Measurements from ENCODE around the gene IL15RA. TPM values are rescaled to one million over a fixed set of nuclear protein-coding genes. Genes with fewer than 3 reads are reported as not detected.

The IL15RA gene
- total RNA-seq, 1 donor from 2014 or later, result 3.1 TPM

DNA sequence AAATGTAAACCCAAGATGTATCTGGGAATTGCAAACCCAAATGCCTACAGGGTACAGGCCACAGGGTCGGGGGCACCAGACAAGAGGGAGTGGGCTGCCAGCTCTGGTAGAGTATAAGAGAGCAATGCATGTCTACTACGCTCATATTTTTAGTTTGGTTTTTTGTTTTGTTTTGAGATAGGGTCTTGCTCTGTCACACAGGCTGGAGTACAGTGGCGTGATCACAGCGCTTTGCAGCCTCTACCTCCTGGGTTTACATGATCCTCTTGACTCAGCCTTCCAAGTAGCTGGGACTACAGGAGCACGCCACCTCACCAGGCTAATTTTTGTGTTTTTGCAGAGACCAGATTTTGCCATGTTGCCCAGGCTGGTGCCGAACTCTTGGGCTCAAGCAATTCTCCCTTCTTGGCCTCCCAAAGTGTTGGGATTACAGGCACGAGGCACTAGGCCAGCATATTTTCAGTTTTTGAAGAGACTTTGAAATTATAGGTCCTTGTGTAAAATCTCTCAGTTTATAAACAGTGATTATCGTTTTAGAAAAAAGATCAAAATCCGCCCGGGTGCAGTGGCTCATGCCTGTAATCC lies 11.1 kb upstream of the IL15RA start:
- Histone ChIP-seq H3K9ac (ENCODE audit: low read length) (no peak overlapping the region), H3K4me3 (ENCODE audit: insufficient read depth, low read depth, low read length) (no peak overlapping the region), H3K27ac (ENCODE audit: low read depth, low read length) (no peak overlapping the region), H4K20me1 (ENCODE audit: insufficient read depth, low read length) (no peaks in the 10 kb centered on the region), H2AFZ (ENCODE audit: low read depth, low read length) (no peak overlapping the region), H3K4me2 (ENCODE audit: low read length) (no peak overlapping the region), H3K79me2 (ENCODE audit: insufficient read depth, low read length) (no peaks in the 10 kb centered on the region), H3K4me1 (ENCODE audit: insufficient read depth, low read length) (no peaks in the 10 kb centered on the region), H3K36me3 (ENCODE audit: insufficient read depth, low read length) (no peaks in the 10 kb centered on the region), H3K27me3 (ENCODE audit: insufficient read depth, low read length) (no peaks in the 10 kb centered on the region), H3K9me3 (ENCODE audit: insufficient read depth, low read depth, low read length) (no peaks in the 10 kb centered on the region)
- DNase-seq (ENCODE audit: low read depth) (no peak), FAIRE-seq (no peak)
- Mint-ChIP-seq H3K9me3 (ENCODE audit: unreplicated experiment) (peaks cover 2% of the 10 kb centered on the region), H3K4me3 (ENCODE audit: unreplicated experiment) (no peak overlapping the region), H3K27me3 (ENCODE audit: low read depth, unreplicated experiment) (peaks cover 18% of the 10 kb centered on the region), H3K36me3 (ENCODE audit: low read depth, unreplicated experiment) (no peaks in the 10 kb centered on the region), H3K27ac (ENCODE audit: unreplicated experiment) (no peak overlapping the region), H3K4me1 (ENCODE audit: low read depth, unreplicated experiment) (no peaks in the 10 kb centered on the region)
- no peak for TF ChIP-seq EZH2 (IDR thresholded peaks at IDR 0.05; ENCODE audit: insufficient read depth, low read length)
- TF ChIP-seq, protein P1, sequence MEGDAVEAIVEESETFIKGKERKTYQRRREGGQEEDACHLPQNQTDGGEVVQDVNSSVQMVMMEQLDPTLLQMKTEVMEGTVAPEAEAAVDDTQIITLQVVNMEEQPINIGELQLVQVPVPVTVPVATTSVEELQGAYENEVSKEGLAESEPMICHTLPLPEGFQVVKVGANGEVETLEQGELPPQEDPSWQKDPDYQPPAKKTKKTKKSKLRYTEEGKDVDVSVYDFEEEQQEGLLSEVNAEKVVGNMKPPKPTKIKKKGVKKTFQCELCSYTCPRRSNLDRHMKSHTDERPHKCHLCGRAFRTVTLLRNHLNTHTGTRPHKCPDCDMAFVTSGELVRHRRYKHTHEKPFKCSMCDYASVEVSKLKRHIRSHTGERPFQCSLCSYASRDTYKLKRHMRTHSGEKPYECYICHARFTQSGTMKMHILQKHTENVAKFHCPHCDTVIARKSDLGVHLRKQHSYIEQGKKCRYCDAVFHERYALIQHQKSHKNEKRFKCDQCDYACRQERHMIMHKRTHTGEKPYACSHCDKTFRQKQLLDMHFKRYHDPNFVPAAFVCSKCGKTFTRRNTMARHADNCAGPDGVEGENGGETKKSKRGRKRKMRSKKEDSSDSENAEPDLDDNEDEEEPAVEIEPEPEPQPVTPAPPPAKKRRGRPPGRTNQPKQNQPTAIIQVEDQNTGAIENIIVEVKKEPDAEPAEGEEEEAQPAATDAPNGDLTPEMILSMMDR (IDR thresholded peaks at IDR 0.05; ENCODE audit: insufficient read depth, low read depth, low read length), result no peak

- FAIRE-seq (no peak), DNase-seq (ENCODE audit: low read depth) (no peak)
- Histone ChIP-seq H3K9me3 (ENCODE audit: insufficient read depth, low read depth, low read length) (no peaks in the 10 kb centered on the region), H3K27ac (ENCODE audit: low read depth, low read length) (no peak overlapping the region), H3K4me3 (ENCODE audit: insufficient read depth, low read depth, low read length) (no peak overlapping the region), H3K4me2 (ENCODE audit: low read length) (no peak overlapping the region), H3K79me2 (ENCODE audit: insufficient read depth, low read length) (no peaks in the 10 kb centered on the region), H3K36me3 (ENCODE audit: insufficient read depth, low read length) (no peaks in the 10 kb centered on the region), H3K9ac (ENCODE audit: low read length) (no peak overlapping the region), H3K4me1 (ENCODE audit: insufficient read depth, low read length) (no peaks in the 10 kb centered on the region), H2AFZ (ENCODE audit: low read depth, low read length) (no peak overlapping the region), H4K20me1 (ENCODE audit: insufficient read depth, low read length) (no peaks in the 10 kb centered on the region), H3K27me3 (ENCODE audit: insufficient read depth, low read length) (no peaks in the 10 kb centered on the region)
- no peaks in the 10 kb centered on the region for H3K4me1 Mint-ChIP-seq (ENCODE audit: low read depth, unreplicated experiment)
- TF ChIP-seq EZH2 (IDR thresholded peaks at IDR 0.05; ENCODE audit: insufficient read depth, low read length), result no peak
- TF ChIP-seq, protein P1 (IDR thresholded peaks at IDR 0.05; ENCODE audit: insufficient read depth, low read depth, low read length), result no peak
- H3K27me3 Mint-ChIP-seq (ENCODE audit: low read depth, unreplicated experiment), result peaks cover 24% of the 10 kb centered on the region
- H3K36me3 Mint-ChIP-seq (ENCODE audit: low read depth, unreplicated experiment), result no peaks in the 10 kb centered on the region
- no peak overlapping the region for H3K4me3 Mint-ChIP-seq (ENCODE audit: unreplicated experiment)
- peaks cover 2% of the 10 kb centered on the region for H3K9me3 Mint-ChIP-seq (ENCODE audit: unreplicated experiment)
- H3K27ac Mint-ChIP-seq (ENCODE audit: unreplicated experiment), result no peak overlapping the region
Measured at GRCh38 chr10:5987747-5988146, 10.4 kb upstream of the IL15RA start.

DNA sequence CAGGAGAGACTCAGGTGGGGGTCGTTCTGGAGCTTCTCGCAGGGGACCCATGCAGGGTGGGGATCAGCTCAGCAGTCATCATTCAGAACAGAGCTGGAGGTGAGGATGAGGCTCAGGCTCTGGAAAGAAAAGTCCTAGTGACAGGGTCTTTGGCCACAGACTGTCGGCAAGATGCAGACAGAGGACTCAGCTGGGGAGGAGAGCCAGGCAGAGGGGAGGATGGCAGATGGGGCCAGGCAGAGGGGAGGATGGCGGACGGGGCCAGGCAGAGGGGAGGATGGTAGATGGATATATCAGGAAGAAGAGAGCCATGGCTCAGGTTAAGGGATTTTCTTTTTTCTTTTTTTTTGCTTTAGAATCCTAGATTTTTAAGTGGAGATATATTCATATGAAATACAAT lies 7.7 kb upstream of the IL15RA start:
- no peaks in the 10 kb centered on the region for H3K36me3 ChIP-seq (ENCODE audit: insufficient read depth, low read length)
- H2AFZ ChIP-seq (ENCODE audit: low read depth, low read length), result no peak overlapping the region
- H3K36me3 Mint-ChIP-seq (ENCODE audit: low read depth, unreplicated experiment), result no peaks in the 10 kb centered on the region
- no peaks in the 10 kb centered on the region for H4K20me1 ChIP-seq (ENCODE audit: insufficient read depth, low read length)
- H3K9me3 ChIP-seq (ENCODE audit: insufficient read depth, low read depth, low read length), result no peaks in the 10 kb centered on the region
- H3K9me3 Mint-ChIP-seq (ENCODE audit: unreplicated experiment), result peaks cover 2% of the 10 kb centered on the region
- FAIRE-seq (no peak), DNase-seq (ENCODE audit: low read depth) (no peak)
- no peak overlapping the region for H3K4me3 Mint-ChIP-seq (ENCODE audit: unreplicated experiment)
- no peak overlapping the region for H3K9ac ChIP-seq (ENCODE audit: low read length)
- no peak overlapping the region for H3K4me2 ChIP-seq (ENCODE audit: low read length)
- H3K27me3 Mint-ChIP-seq (ENCODE audit: low read depth, unreplicated experiment), result peaks cover 36% of the 10 kb centered on the region
- no peak overlapping the region for H3K4me3 ChIP-seq (ENCODE audit: insufficient read depth, low read depth, low read length)
- no peaks in the 10 kb centered on the region for H3K4me1 ChIP-seq (ENCODE audit: insufficient read depth, low read length)
- H3K27ac ChIP-seq (ENCODE audit: low read depth, low read length), result no peak overlapping the region
- no peak for TF ChIP-seq EZH2 (IDR thresholded peaks at IDR 0.05; ENCODE audit: insufficient read depth, low read length)
- TF ChIP-seq, protein P1 (IDR thresholded peaks at IDR 0.05; ENCODE audit: insufficient read depth, low read depth, low read length), result no peak
- peaks cover 2% of the 10 kb centered on the region for H3K27me3 ChIP-seq (ENCODE audit: insufficient read depth, low read length)
- H3K27ac Mint-ChIP-seq (ENCODE audit: unreplicated experiment), result no peak overlapping the region
- no peaks in the 10 kb centered on the region for H3K4me1 Mint-ChIP-seq (ENCODE audit: low read depth, unreplicated experiment)
- H3K79me2 ChIP-seq (ENCODE audit: insufficient read depth, low read length), result no peaks in the 10 kb centered on the region
